GM21786 (cell line): ENCODE data around the gene SPATA31C2.
"Not testable (repeated sequence)": the region's sequence is repeated elsewhere in the genome, so short reads cannot be mapped to it uniquely, and the experiment has no call there.

ENCODE experiments used
- ATAC-seq: cut with Tn5 transposase; IDR thresholded peaks from one replicate; pipeline ENCODE4 v1.9.1; 2021; ENCODE audit not compliant: unreplicated experiment

The SPATA31C2 gene

GRCh38 chr9:88138375-88138774 is at the start of gene SPATA31C2:
SPATA31C2 (minus strand) TSS chr9:88138475; CDS start chr9:88138446, 29 bp downstream.
- ATAC-seq: not testable (repeated sequence)

- no peak for ATAC-seq
These were observed 49.4 kb upstream of the SPATA31C2 start for GRCh38 chr9:88187631-88188030.

GRCh38 chr9:88186495-88187110 is 48.3 kb upstream of the SPATA31C2 start:
- ATAC-seq: no peak

- no peak for ATAC-seq
These were observed 46.7 kb upstream of the SPATA31C2 start for GRCh38 chr9:88184976-88185375.

GRCh38 chr9:88183798-88184495 is 45.7 kb upstream of the SPATA31C2 start:
- no peak for ATAC-seq

GRCh38 chr9:88182501-88182900 is 44.2 kb upstream of the SPATA31C2 start:
- no peak for ATAC-seq

GRCh38 chr9:88180081-88180765 is 41.9 kb upstream of the SPATA31C2 start:
- ATAC-seq: no peak

- ATAC-seq: no peak
These were observed 40.8 kb upstream of the SPATA31C2 start for GRCh38 chr9:88179062-88179521.

GRCh38 chr9:88178641-88179040 is 40.4 kb upstream of the SPATA31C2 start:
- ATAC-seq: no peak

GRCh38 chr9:88177371-88177770 is 39.1 kb upstream of the SPATA31C2 start:
- ATAC-seq: no peak

GRCh38 chr9:88174324-88174723 is 36.0 kb upstream of the SPATA31C2 start:
- no peak for ATAC-seq

- no peak for ATAC-seq
These were observed 35.2 kb upstream of the SPATA31C2 start for GRCh38 chr9:88173378-88173999.

GRCh38 chr9:88169700-88170099 is 31.4 kb upstream of the SPATA31C2 start:
- no peak for ATAC-seq

- no peak for ATAC-seq
These were observed 30.3 kb upstream of the SPATA31C2 start for GRCh38 chr9:88168564-88168963.

GRCh38 chr9:88166660-88167059 is 28.4 kb upstream of the SPATA31C2 start:
- no peak for ATAC-seq

GRCh38 chr9:88164850-88165249 is 26.6 kb upstream of the SPATA31C2 start:
- ATAC-seq: no peak

- ATAC-seq: no peak
These were observed 22.9 kb upstream of the SPATA31C2 start for GRCh38 chr9:88161144-88161543.

- no peak for ATAC-seq
These were observed 5.8 kb upstream of the SPATA31C2 start for GRCh38 chr9:88143957-88144625.

GRCh38 chr9:88143179-88143578 is 4.9 kb upstream of the SPATA31C2 start:
- no peak for ATAC-seq

GRCh38 chr9:88133552-88133951 is 4.7 kb downstream of the SPATA31C2 start:
- ATAC-seq: not testable (repeated sequence)

GRCh38 chr9:88129556-88129955 is 8.7 kb downstream of the SPATA31C2 start:
- not testable (repeated sequence) for ATAC-seq
